ENCODE results near the gene CALCOCO2.

The CALCOCO2 gene

DNA sequence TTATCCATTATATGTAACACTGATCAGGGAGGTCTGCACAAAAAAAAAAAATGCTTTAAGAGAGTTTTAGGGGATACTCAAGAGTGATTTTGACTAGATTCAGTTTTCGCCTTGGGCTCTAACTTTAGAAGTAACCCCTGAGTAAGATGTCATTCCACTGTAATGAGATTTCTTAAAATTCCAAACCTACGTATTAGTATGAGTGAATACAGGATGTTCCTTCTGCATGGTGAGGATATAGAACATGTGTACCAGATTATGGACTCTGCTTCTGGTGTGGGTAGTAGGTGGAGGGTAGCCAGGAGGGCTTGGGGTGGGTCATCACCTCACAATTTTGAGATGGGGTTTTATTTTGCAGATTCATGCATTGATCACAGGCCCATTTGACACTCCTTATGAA is 81.6 kb downstream of the CALCOCO2 start:
- TF ChIP-seq, protein P1, sequence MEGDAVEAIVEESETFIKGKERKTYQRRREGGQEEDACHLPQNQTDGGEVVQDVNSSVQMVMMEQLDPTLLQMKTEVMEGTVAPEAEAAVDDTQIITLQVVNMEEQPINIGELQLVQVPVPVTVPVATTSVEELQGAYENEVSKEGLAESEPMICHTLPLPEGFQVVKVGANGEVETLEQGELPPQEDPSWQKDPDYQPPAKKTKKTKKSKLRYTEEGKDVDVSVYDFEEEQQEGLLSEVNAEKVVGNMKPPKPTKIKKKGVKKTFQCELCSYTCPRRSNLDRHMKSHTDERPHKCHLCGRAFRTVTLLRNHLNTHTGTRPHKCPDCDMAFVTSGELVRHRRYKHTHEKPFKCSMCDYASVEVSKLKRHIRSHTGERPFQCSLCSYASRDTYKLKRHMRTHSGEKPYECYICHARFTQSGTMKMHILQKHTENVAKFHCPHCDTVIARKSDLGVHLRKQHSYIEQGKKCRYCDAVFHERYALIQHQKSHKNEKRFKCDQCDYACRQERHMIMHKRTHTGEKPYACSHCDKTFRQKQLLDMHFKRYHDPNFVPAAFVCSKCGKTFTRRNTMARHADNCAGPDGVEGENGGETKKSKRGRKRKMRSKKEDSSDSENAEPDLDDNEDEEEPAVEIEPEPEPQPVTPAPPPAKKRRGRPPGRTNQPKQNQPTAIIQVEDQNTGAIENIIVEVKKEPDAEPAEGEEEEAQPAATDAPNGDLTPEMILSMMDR (IDR thresholded peaks at IDR 0.05; ENCODE audit: poor library complexity, severe bottlenecking): no peak
- Histone ChIP-seq H3K4me3 (ENCODE audit: severe bottlenecking) (no peak overlapping the region), H3K27me3 (ENCODE audit: insufficient read depth, poor library complexity, severe bottlenecking) (no peaks in the 10 kb centered on the region), H3K9me3 (ENCODE audit: severe bottlenecking) (no peaks in the 10 kb centered on the region), H3K36me3 (ENCODE audit: low read depth) (peaks cover 77% of the 10 kb centered on the region), H3K4me1 (ENCODE audit: insufficient read depth, poor library complexity, severe bottlenecking) (peaks cover 28% of the 10 kb centered on the region), H3K27ac (ENCODE audit: poor library complexity, severe bottlenecking) (no peak overlapping the region)
- ATAC-seq (ENCODE audit: low read depth) (no peak), DNase-seq (ENCODE audit: low spot score) (no peak)
